Nephron progenitor cell (in vitro differentiated cells): Measurements from ENCODE around the gene FOXS1.

ENCODE experiments used
- DNase-seq: peaks from one replicate; pipeline ENCODE4 v3.0.0; 2021
- H3K27ac Mint-ChIP-seq: 2 replicates; pipeline ENCODE4 v1.8.0; 2021; ENCODE audit warnings: mild to moderate bottlenecking, moderate library complexity, mixed read lengths
- H3K27me3 Mint-ChIP-seq: 2 replicates; pipeline ENCODE4 v1.8.0; 2021; ENCODE audit warnings: mild to moderate bottlenecking, low read depth, mixed read lengths; ENCODE audit not compliant: poor library complexity
- H3K36me3 Mint-ChIP-seq: 2 replicates; pipeline ENCODE4 v1.8.0; 2021; ENCODE audit warnings: low read depth, mixed read lengths
- H3K4me1 Mint-ChIP-seq: 2 replicates; pipeline ENCODE4 v1.8.0; 2021; ENCODE audit warnings: mixed read lengths
- H3K4me3 Mint-ChIP-seq: 2 replicates; pipeline ENCODE4 v1.8.0; 2021; ENCODE audit warnings: mild to moderate bottlenecking, moderate library complexity, mixed read lengths
- H3K9me3 Mint-ChIP-seq: 2 replicates; pipeline ENCODE4 v1.8.0; 2021; ENCODE audit warnings: mild to moderate bottlenecking, moderate library complexity, mixed read lengths
- CTCF ChIP-seq: fragments of 200-600 bp; sonication (generic); IDR thresholded peaks from 2 replicates; pipeline ENCODE4 v1.5.0; 2021; ENCODE audit warnings: antibody characterized with exemption

The FOXS1 gene

DNA sequence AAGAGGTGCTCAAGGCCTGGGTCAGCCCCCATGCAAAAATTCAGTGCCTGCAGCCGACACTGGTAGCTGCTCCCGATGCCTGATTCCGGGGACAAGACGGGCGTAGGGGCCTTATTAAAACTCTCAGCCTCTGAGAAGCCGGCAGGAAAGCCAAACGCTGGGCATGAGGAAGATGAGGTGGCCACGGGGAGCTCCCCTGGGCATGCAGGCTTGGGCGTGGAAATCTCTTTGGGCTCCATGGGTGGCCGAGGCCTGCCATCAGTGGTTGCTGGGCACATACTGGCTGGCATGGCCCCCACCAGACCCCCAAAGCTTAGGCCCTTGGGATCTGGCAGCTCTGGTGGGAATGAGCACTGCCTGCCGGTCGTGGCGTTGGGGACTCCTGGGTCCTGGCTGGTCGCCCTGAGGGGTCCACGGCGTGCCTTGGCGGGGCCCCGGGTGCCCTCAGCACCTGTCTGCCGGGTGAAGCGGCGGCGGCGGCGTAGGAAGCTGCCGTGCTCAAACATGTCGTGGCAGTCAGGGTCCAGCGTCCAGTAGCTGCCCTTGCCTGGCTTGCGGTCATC is 586 bp downstream of the FOXS1 start:
- Mint-ChIP-seq H3K27me3 (peaks cover 6% of the 10 kb centered on the region), H3K27ac (peak overlapping the region; percentile 51), H3K9me3 (no peaks in the 10 kb centered on the region), H3K36me3 (no peaks in the 10 kb centered on the region), H3K4me3 (no peak overlapping the region), H3K4me1 (peaks cover 38% of the 10 kb centered on the region)
- TF ChIP-seq CTCF: no peak
- no peak for DNase-seq

GRCh38 chr20:31843881-31844280 is 1.5 kb downstream of the FOXS1 start:
- Mint-ChIP-seq H3K4me1 (peaks cover 38% of the 10 kb centered on the region), H3K27me3 (peaks cover 3% of the 10 kb centered on the region), H3K27ac (no peak overlapping the region), H3K9me3 (no peaks in the 10 kb centered on the region), H3K4me3 (peak overlapping the region; percentile 54), H3K36me3 (no peaks in the 10 kb centered on the region)
- DNase-seq: no peak
- TF ChIP-seq CTCF: no peak

DNA sequence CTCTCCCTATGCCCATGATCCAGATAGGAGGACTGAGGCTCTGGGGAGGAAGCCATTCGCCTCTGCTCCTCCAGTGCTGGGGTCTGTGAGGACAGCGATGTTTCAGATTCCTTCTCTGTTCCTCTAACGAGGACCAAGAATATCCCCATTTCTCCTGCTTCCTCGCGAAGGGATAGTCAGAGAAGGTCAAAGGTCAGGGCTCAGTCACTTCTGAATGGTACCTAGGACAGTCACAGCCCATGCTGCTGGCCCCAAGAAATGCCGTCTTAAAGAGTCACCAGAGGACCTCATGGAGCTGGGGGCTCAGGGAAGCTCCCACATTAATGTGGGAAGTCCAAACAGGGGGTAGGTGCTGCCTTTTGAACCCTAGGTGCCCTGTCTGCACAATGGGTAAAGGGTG is 2.1 kb downstream of the FOXS1 start:
- Mint-ChIP-seq H3K36me3 (no peaks in the 10 kb centered on the region), H3K9me3 (no peaks in the 10 kb centered on the region), H3K27me3 (no peaks in the 10 kb centered on the region), H3K4me1 (peaks cover 38% of the 10 kb centered on the region), H3K4me3 (no peak overlapping the region), H3K27ac (no peak overlapping the region)
- no peak for TF ChIP-seq CTCF
- no peak for DNase-seq

DNA sequence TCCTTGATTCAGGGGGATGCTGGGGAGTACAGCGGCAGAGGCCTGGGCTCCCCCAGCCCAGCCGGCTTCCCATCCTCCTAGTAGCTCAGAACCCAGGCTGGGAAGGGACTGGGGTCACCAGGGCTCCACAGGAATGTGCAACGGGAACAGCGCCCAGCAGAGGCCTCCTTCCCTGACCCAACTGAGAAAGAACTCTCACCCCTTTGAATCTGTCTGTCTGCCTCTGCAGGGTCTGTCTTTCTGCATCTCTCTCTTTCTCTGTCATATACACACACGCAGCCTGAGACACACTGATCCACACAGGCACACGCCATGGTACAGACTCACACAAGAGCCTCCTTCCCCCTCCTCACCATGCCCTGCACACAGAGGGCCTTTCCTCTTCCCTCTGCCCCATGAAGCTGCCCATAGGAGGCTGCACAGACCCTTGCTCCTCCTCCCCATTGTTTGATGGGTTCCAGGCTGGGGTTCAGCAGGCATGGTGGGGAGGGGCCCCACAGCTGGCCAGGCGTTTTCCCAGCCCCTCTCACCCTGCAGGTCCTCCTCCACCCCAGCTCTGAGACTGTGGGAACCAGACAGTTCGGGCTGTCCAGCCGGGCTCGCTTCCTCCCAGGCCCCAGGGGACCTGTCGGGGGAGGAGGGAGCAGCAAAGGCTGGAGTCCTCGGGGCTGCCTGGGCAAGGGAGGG is 2.8 kb downstream of the FOXS1 start:
- H3K36me3 Mint-ChIP-seq: no peaks in the 10 kb centered on the region
- H3K4me3 Mint-ChIP-seq: peak overlapping the region; percentile 26
- no peaks in the 10 kb centered on the region for H3K27me3 Mint-ChIP-seq
- peak; percentile 64 for DNase-seq
- H3K9me3 Mint-ChIP-seq: no peaks in the 10 kb centered on the region
- peak overlapping the region; percentile 33 for H3K27ac Mint-ChIP-seq
- H3K4me1 Mint-ChIP-seq: peaks cover 38% of the 10 kb centered on the region
- TF ChIP-seq CTCF: no peak

GRCh38 chr20:31841928-31842327 is 3.5 kb downstream of the FOXS1 start:
- DNase-seq: no peak
- Mint-ChIP-seq H3K9me3 (no peaks in the 10 kb centered on the region), H3K4me3 (no peak overlapping the region), H3K36me3 (no peaks in the 10 kb centered on the region), H3K4me1 (peaks cover 38% of the 10 kb centered on the region), H3K27ac (no peak overlapping the region), H3K27me3 (no peaks in the 10 kb centered on the region)
- TF ChIP-seq CTCF: no peak
